Activated CD4-positive, alpha-beta T cell treated with anti-CD3 and anti-CD28 coated beads, Interleukin-2, amount 50 U/mL, for 48 hours (primary cell): ENCODE results near the gene CHAF1A.

Experiments
- DNase-seq, 2 experiments: peaks; one replicate each; pipeline ENCODE4 v3.0.0-alpha.2; 2020

CHAF1A gene

DNA sequence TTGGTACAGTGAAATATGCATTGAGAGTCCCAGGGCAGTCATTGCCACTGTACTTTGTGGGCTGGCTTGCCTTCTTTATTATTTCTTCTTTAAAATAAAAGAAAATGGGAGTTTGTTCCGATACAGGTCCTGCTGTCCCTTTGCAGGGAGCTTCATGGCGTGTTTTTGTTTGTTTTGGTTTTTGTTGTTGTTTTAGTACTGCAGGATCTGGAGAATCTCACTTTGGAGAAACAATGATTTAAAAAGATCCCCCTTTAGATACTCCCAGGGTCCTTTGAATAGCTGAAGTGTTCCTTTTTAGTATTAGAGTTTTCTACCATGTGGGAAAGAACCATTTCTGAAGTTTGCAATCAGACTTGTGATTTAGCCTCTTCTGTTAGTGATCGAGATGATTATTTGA is 11.1 kb downstream of the CHAF1A start:
- no peak for DNase-seq

DNA sequence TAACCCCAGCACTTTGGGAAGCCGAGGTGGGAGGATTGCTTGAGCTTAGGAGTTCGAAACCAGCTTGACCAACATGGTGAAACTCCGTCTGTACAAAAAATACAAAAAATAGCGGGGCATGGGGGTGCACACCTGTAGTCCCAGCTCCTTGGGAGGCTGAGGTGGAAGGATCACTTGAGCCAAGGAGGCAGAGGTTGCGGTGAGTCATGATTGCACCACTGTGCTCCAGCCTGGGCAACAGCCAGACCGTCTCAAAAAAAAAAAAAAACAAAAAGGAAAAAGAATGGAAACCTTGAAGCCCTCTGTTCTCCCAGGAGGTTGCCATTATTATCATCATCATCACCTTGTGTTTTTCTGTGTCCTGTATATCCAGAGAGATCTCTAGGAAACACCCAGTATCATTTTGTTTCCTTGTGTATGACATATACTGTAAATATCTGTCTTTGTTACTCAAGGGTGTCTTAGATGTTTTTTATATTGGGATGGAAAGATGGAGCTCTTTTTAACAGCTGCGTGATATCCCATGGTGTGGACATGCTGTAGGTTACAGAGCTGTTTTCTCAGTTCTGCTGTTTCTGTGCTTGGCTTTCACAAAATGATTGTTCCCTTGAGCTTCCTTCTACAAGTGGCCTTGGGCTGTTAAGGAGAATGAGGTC is 11.8 kb downstream of the CHAF1A start:
- no peak for DNase-seq

DNA sequence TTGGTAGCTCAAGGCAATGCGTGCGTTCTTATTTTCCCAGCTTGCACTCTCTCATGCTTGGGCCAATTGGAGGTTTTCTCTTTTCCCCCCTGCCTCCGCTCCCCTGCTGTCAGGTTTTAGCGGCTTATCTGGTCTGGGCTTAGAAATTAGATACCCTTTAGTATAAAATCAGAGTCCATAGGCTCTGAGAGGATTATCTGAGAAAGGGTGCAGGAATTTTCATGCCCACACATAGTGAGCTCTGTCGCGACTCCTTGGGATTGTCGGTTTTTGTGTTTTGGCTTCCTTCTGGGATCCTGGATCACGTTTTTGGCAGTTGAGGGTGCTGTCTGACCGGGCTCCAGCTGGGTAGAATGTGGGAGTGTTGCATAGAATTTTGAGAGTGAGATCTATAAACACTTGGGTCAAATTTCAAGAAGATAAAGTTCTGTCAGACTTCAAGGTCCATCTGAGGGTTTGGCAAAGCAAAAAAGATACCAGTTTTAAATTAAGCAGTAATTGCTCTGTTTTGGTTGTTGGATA is 12.4 kb downstream of the CHAF1A start:
- no peak for DNase-seq

DNA sequence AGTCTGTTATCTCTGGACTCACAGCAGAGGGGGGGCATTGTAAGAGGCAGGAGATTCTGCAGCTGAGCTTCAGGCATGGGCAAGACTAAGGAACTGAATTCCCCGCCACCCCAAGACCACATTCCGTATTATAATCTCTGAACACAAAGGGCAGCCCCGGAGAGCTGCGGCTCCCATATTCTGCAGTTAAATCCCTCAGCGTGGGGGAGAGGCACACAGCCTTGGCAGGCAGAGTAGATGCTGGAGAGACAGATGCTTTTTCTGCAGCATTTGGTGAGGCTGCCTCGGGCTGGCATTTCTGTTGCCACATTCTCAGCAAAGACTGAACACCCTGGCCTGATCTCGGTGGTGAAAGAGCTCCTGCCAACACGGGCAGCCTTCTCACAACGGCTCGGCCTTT is 12.9 kb downstream of the CHAF1A start:
- DNase-seq, result no peak

DNA sequence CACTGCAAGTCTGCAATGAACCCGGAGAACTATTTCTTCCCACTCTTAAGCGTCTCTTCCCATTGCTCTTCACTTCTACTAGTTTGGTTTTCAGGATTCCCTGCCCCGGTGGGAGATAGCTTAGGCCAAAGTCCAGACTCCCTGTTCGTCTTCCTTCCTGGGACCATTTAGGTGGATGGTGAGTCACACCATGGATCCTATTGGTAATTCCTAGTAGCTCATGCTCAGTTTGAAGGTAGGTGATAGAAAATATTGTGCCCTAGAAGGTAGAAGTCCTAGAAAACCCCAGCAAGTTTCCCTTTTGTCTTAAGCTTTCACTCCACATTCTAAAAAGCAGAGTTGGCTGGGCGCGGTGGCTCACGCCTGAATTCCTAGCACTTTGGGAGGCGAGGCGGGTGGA is 13.8 kb downstream of the CHAF1A start:
- DNase-seq, result no peak

DNA sequence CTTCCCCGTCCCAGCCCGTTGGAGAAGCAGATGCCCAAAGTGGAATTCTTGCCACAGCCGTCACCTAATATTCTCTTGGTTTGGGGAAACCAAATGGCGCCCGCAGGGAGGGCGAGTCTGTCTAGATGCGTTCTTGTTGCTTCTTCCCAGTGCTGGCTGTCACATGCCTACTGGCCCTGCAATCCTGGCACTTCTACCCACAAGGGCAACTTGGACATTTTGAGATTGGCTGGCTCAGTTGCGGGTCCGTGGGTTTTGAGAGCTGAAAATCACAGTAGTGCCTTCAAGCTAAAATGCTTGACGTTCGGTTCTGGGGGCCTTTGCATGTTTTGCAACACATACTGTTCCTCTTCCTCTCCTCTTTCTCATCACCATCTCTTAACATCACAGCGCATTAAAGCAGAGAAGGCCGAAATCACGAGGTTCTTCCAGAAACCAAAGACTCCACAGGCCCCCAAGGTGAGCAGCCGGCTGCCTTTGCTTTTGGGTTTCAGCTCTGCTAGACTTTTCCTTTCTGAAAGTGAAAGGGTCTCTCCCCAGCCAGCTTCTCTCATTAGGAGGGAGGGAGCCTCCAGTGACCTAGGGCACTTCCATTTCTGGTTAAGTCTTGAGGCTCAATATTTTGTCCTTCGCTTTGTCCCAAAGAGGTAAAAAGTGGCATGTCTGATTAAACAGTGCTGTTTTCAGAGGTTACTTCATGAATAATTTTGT is 21.1 kb downstream of the CHAF1A start:
- no peak for DNase-seq

DNA sequence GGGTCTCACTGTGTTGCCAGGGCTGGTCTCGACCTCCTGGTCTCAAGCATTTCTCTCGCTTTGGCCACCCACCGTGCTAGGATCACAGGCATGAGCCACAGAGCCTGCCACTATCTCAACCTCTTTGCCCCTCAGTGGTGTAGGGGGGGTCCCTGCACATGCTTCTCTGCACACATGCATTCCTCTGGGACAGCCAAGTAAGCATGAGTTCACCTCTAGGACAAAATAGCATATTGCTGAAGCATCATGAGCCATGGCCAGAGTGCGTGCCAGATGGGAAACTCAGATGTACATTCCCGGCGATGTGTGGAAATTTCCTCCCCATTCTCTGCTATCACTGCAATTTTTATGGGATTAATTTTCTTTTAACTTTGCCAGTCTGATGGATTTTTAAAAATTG is 23.1 kb downstream of the CHAF1A start:
- no peak for DNase-seq

DNA sequence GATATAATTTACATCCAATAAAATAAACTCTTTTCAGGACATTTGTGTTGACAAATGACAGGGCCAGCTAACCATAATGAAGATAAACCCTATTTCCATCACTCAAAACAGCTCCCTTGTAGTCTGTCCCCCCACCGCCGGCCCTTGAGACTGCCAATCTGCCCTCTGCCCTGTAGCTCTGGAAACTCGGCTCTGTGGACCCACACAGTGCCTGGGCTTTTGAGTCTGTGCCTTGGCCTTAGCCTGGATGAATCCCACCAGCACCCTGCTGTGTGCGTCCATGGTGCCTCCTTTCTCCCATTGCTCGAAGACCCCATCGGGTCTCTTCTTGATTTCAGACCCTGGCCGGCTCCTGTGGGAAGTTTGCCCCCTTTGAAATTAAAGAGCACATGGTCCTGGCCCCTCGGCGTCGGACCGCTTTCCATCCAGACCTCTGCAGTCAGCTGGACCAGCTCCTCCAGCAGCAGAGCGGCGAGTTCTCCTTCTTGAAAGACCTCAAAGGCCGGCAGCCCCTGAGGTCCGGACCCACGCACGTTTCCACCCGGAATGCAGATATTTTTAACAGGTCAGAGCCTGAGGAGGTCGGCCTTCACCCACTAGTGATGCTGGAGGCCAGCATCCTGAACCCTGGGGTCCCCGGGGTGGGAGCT is 26.0 kb downstream of the CHAF1A start:
- DNase-seq, result no peak

DNA sequence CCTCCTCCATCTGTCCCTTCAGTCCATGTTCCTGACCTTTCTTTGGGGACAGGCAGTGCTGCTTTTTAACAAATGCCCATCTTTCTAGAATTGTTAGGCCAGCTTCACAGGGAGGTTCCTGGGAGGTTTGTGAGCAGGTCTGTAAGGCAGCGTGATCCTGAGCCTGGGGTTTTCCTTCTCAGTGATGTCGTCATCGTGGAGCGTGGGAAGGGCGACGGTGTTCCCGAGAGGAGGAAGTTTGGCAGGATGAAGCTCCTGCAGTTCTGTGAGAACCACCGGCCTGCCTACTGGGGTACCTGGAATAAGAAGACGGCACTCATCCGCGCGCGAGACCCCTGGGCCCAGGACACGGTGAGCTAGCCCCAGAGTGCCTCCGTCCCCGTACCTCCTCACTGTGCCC is 26.8 kb downstream of the CHAF1A start:
- no peak for DNase-seq

DNA sequence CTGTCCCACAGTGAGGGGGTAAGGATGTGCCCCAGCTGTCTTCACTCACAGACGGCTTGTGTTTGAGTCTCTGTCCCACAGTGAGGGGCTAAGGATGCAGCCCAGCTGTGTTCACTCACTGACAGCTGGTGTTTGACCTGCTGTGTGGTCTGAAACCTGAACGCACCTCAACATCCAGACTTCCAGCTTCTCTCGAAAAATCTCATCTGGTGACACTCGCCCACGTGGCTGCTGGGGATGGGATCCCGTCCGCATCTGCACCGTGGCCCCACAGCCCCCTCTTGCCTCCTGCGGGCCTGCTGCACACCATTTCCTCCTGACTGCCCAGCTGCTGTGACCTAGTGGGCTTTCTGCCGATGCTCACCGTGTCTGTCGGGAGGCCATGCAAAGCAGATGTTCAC is 27.3 kb downstream of the CHAF1A start:
- DNase-seq, result no peak

DNA sequence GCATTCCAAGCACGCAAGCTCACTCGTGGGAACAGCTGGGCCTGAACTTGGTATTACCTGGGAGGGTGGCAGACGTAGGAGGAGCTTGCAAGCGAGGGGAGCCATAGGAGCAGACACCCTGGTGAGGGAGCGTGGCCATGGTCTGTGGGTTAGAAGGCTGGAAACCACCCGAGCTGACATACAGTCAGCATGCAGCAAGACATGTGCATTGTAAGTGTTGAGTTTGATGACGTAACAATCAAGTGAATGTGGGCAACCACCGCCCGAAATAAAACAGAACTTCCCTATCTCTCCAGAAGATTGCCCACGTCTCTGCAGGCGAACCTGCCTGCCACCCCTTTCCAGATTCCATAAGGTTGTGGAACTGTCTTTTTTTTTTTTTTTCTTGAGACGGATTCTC is 28.3 kb downstream of the CHAF1A start:
- DNase-seq, result no peak

DNA sequence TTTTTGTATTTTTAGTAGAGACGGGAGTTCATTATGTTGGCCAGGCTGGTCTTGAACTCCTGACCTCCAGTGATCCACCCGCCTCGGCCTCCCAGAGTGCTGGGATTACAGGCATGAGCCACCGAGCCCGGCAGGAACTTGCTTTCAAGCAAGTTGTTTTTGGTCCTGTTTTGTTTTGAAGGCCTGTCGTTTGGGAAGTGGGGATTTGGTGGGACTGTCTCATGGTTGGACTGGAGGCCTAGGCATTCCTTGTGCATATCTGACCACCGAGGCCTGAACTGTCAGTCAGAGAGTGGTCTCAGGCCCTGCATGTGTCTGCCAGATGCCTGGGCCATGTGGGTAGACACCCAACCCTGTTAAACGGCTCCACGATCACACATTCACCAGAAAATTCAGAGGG is 28.9 kb downstream of the CHAF1A start:
- no peak for DNase-seq

DNA sequence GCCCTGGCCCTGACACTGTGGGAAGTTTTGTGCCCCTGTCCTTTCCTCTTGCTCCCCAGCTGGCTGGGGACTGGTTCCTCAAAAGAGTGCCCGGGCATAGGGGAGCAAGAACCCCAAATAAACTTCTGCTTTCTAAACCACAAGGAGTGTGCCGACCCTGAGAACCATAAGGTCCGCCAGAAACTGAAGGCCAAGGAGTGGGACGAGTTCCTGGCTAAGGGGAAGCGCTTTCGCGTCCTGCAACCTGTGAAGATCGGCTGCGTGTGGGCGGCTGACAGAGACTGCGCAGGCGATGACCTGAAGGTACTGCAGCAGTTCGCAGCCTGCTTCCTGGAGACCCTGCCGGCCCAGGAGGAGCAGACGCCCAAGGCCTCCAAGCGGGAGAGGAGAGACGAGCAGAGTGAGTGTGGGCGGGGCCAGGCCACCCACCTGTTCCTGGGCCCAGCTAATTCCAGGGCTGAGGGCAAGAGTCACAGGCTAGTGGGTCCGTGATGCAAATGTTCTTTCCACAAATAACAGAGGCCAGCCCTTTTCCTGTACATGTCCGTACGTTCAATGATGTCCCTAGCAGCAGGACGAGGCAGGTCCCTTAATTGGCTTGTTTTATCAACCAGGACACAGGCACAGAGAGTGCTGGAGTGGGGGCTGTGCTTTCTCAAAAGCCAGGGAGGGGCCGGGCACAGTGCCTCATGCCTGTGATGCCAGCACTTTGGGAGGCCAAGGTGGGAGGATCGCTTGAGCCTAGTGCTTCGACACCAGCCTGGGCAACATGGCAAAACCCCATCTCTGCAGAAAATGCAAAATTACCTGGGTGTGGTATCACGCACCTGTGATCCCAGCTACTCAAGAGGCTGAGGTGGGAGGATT is 29.6 kb downstream of the CHAF1A start:
- DNase-seq, result no peak

DNA sequence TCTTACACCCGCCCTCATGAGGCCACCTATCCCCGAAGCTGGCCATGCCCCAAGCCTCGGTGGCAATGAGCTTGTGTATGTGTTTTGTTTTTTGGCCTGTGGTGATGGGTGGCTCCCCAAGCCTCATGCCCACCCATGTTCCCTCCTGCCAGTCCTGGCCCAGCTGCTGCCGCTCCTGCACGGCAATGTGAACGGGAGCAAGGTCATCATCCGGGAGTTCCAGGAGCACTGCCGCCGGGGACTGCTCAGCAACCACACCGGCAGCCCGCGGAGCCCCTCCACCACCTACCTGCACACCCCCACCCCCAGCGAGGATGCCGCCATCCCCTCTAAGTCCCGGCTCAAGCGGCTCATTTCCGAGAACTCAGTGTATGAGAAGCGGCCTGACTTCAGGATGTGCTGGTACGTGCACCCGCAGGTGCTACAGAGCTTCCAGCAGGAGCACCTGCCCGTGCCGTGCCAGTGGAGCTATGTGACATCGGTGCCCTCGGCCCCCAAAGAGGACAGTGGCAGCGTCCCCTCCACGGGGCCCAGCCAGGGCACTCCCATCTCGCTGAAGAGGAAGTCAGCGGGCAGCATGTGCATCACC is 30.6 kb downstream of the CHAF1A start:
- no peak for DNase-seq

DNA sequence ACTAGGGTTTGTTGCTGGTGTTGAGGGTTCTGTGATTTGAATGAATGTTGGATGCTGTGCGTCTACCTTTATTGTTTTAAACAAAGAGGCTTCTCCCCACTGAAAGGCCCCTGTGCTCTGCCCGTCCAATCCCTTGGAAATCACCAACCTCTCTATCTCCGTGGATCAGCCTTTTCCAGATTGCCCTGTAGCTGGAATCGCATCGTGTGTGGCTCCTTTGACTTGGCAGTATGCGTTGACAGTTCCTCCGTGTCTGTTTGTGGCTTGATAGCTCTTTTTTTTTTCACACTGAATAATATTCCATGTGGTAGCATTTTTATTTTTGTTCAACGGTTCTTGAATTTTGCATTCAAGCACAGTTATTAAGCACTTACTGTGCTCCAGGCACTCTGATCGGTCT is 32.0 kb downstream of the CHAF1A start:
- no peak for DNase-seq

DNA sequence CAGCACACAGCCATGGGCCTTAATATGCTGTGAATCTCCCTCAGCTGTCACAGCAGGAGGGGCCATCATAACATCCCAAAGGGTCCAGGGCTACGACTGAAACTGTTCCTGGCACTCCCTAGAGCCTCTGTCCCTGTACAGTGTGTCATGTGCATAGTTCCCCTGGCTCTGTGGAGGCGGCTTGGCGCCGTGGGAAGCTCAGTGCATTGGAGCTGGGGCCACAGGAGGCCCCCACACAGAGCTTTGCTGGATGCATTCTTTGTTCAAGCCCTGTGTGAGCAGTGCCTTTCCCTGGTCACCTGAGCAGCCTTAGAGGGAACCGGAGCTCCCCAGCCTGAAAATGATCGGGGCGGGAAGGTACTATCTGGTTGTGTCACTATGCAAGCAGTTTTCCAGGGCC is 33.8 kb downstream of the CHAF1A start:
- no peak for DNase-seq

DNA sequence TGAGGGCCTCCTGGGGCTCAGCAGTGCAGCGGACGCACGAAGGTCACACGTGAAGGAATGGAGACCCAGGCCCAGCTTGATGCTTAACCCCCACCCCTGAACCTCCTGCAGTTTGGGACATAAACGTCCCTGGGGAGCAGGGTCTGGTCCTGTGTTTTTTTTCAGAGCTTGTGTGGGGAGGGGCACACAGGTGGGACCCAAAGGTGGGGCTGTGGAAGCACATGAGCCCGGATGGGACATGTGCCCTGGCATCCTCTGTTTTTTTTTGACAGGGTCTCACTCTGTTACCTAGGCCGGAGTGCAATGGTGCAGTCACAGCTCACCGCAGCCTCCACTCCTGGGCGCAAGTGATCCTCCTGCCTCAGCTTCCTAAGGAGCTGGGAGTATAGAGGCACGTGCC is 34.7 kb downstream of the CHAF1A start:
- DNase-seq, result no peak

DNA sequence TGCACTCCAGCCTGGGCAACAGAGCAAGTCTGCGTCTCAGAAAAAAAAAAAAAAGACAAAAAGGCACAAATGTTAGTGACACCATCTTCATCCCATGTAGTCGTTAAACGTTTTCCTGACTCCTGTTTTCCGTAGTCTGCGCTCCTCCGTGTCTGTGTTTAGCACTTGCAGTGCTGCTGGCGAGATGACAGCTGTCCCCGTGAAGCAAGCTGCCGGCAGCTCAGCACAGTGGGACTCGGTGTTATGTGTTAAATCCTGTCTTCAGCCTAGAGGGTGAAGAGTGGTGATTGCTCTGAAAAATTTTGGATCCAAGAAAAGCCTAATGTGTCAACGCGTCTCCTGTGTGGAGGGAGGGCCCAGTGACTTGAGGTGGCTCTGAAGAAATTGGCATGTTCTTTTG is 36.8 kb downstream of the CHAF1A start:
- DNase-seq, result no peak

DNA sequence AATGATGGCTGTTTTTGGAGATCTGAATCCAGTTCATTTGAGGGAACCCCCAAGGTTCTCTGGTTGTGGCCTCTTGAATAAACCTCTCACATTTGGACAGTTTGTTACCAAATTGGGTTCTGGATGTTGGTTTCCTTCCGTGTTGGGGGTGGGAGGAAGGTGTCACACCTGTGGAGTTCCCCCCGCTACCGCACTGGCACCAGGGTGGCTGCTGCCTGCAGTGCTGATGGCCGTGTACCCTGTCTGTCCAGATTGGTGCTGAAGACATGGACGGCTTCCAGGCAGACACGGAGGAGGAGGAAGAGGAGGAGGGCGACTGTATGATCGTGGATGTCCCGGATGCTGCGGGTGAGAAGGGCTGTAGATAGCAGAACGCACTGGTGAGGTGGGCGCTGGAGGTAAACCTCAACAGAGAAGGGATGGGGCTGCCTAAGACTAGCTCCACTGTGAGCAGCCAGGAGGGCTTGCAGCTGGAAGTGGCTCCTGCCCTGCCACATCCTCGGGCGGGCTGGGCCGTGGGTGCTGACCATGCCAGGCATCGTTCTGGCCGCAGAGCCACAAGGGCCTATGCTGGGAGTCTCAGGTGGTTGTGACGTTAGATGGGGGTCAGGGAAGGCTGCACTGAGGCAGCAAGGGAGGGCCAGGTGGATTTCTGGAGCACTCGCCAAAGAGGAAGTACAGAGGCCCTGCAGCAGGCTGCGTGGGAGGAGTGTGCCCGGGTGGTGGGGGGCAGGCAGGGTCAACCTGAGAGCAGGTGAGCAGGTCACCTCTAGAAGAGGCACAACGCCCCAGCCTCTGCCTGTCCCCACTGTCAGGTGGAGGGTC is 39.8 kb downstream of the CHAF1A start:
- DNase-seq, result no peak

DNA sequence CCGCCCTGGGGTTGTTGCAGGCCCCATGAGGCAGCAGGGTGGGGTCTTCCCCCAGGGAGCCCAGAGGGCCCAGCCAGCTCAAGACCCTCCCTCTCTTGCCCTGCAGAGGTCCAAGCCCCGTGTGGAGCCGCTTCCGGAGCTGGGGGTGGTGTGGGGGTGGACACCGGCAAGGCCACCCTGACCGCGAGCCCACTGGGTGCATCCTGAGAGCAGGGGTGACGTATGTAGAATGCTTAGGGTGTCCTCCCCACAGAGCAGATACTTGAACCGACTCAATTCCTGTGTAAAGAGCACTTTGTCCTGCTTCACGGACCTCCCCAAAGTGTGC is 40.3 kb downstream of the CHAF1A start:
- DNase-seq, result no peak

DNA sequence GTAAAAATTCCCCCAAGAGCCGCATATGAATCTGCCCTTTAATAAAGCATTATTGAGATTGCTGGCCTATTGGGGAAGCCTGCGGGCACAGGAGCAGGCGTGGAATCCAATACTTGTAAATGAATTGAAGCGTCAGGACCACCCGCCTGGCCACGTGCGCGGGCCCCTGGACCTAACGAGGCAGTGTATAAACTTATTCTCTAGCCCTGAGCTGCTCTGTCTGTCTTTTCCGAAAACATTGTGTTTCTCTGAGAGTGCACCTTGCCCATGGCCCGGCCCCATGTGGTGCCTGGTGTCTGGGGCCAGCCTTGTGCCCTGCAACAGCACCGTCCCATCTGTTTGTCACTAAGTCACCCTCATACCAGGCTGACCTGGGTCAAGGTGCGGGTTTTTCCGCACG is 40.7 kb downstream of the CHAF1A start:
- no peak for DNase-seq
